Panc1 (cell line): ENCODE measurements around the gene NECTIN4. TPM values are rescaled to one million over a fixed set of nuclear protein-coding genes. Genes with fewer than 3 reads are reported as not detected.

Experiments
- ATAC-seq: fragments of 200-7000 bp; cut with Tn5 transposase; 2 replicates; pipeline ENCODE4 v1.9.1; 2020; ENCODE audit warnings: mild to moderate bottlenecking, moderate library complexity
- BruUV-seq: library from RNA; stranded (reverse); fragments of 400-500 nt; replicated peaks from 2 replicates; lab custom pipeline; 2021; lab: Mats Ljungman, UMichigan
- CTCF ChIA-PET: fragments of 300-600 bp; sonication (Branson Sonifier 250); formaldehyde crosslinking; loops from one replicate; lab custom pipeline; 2022; ENCODE audit warnings: antibody characterized with exemption; lab: Charles Lee
- POLR2A ChIA-PET: fragments of 300-600 bp; sonication (Branson Sonifier 250); formaldehyde crosslinking; loops from one replicate; lab custom pipeline; 2022; ENCODE audit warnings: antibody characterized with exemption; lab: Charles Lee
- DNase-seq: peaks from one replicate; pipeline ENCODE4 v3.0.0-alpha.2; 2010; ENCODE audit warnings: low read depth, low spot score
- H3K27ac ChIP-seq: 2 replicates; pipeline ENCODE4 v1.5.1; 2011; ENCODE audit warnings: mild to moderate bottlenecking, low read length, inconsistent platforms
- H3K27me3 ChIP-seq: fragments of 200-500 bp; sonication (Bioruptor generic); 2 replicates; pipeline ENCODE4 v1.6.0; 2014; ENCODE audit warnings: low read length, inconsistent platforms; ENCODE audit not compliant: control insufficient read depth, insufficient read depth
- H3K36me3 ChIP-seq: fragments of 200-500 bp; sonication (Bioruptor generic); 2 replicates; pipeline ENCODE4 v1.5.1; 2014; ENCODE audit warnings: inconsistent platforms, mild to moderate bottlenecking, low read length, moderate library complexity; ENCODE audit not compliant: control insufficient read depth, insufficient read depth
- H3K4me1 ChIP-seq: 2 replicates; pipeline ENCODE4 v1.5.1; 2011; ENCODE audit warnings: inconsistent platforms, mild to moderate bottlenecking, low read length, moderate library complexity; ENCODE audit not compliant: control insufficient read depth, insufficient read depth
- H3K4me3 ChIP-seq, 2 experiments: 2 replicates each; pipeline ENCODE4 v1.5.1; 2011 to 2012; ENCODE audit warnings: low read depth in 2 of 2, low read length in 2 of 2, mild to moderate bottlenecking in 2 of 2, inconsistent platforms in 1 of 2, moderate library complexity in 1 of 2
- H3K9me3 ChIP-seq: fragments of 200-500 bp; sonication (Bioruptor generic); 2 replicates; pipeline ENCODE4 v1.5.1; 2014; ENCODE audit warnings: low read depth, mild to moderate bottlenecking, inconsistent platforms, low read length, moderate library complexity; ENCODE audit not compliant: control insufficient read depth, insufficient read depth
- POLR2AphosphoS5 ChIP-seq: IDR thresholded peaks from 2 replicates; pipeline ENCODE4 v1.6.1; 2012; ENCODE audit warnings: mild to moderate bottlenecking, low read depth, low read length, moderate library complexity
- REST ChIP-seq, 2 experiments: IDR thresholded peaks; 2 replicates each; pipeline ENCODE4 v1.6.1; 2011 to 2012; ENCODE audit warnings: low read depth in 2 of 2, control low read depth in 1 of 2, low read length in 1 of 2, mild to moderate bottlenecking in 1 of 2, moderate library complexity in 1 of 2; ENCODE audit not compliant: insufficient read depth in 1 of 2
- SIN3A ChIP-seq: IDR thresholded peaks from 2 replicates; pipeline ENCODE4 v1.6.1; 2012; ENCODE audit warnings: low read depth, mild to moderate bottlenecking, low read length, moderate library complexity, borderline replicate concordance; ENCODE audit not compliant: insufficient read depth
- TCF7L2 ChIP-seq: IDR thresholded peaks from 2 replicates; pipeline ENCODE4 v1.6.1; 2011; ENCODE audit warnings: mild to moderate bottlenecking, low read depth, low read length, inconsistent platforms
- in situ Hi-C: cut with HindIII; loops from 2 replicates; pipeline ENCODE4 v1.10.0; 2016; ENCODE audit warnings: low sequenced_read_pairs, low pct_unique_long_range_greater_than_20kb
- intact Hi-C: fragments of 100-400 bp; cut with micrococcal nuclease; formaldehyde crosslinking; loops from one replicate; pipeline ENCODE4 v1.10.0; 2022; ENCODE audit not compliant: unreplicated experiment
- total RNA-seq: library from RNA; stranded (reverse); gene quantifications from one replicate; pipeline ENCODE4 v1.2.1, GENCODE V29; 2021; ENCODE audit not compliant: unreplicated experiment
- TF ChIP-seq, protein P1 (sequence below): fragments of 450-650 bp; IDR thresholded peaks from 2 replicates; pipeline ENCODE4 v1.5.1; 2017; ENCODE audit warnings: mild to moderate bottlenecking

Gene NECTIN4
- total RNA-seq, 1 experiment from 2014 or later = not detected

GRCh38 chr1:161039154-161039545 lies 50.2 kb downstream of the NECTIN4 start:
- BruUV-seq = no TSS peak
- H3K27ac ChIP-seq = peak overlapping the region; percentile 70
- H3K9me3 ChIP-seq = no peaks in the 10 kb centered on the region
- intact Hi-C loops (no loop called here), in situ Hi-C loops (no loop called here)
- ChIA-PET CTCF (no interaction called here), POLR2A (no interaction called here)
- ATAC-seq (no peak), DNase-seq (no peak)
- peak overlapping the region; percentile 68 to 84 for H3K4me3 ChIP-seq
- H3K27me3 ChIP-seq = no peaks in the 10 kb centered on the region
- H3K4me1 ChIP-seq = peaks cover 11% of the 10 kb centered on the region
- TF ChIP-seq, protein P1, sequence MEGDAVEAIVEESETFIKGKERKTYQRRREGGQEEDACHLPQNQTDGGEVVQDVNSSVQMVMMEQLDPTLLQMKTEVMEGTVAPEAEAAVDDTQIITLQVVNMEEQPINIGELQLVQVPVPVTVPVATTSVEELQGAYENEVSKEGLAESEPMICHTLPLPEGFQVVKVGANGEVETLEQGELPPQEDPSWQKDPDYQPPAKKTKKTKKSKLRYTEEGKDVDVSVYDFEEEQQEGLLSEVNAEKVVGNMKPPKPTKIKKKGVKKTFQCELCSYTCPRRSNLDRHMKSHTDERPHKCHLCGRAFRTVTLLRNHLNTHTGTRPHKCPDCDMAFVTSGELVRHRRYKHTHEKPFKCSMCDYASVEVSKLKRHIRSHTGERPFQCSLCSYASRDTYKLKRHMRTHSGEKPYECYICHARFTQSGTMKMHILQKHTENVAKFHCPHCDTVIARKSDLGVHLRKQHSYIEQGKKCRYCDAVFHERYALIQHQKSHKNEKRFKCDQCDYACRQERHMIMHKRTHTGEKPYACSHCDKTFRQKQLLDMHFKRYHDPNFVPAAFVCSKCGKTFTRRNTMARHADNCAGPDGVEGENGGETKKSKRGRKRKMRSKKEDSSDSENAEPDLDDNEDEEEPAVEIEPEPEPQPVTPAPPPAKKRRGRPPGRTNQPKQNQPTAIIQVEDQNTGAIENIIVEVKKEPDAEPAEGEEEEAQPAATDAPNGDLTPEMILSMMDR = no peak
- TF ChIP-seq TCF7L2 = no peak
- TF ChIP-seq REST (IDR thresholded peaks at IDR 0.05; ENCODE audit: insufficient read depth in 1 of 2, low read depth in 2 of 2, low read length in 1 of 2) = no peak
- TF ChIP-seq SIN3A = no peak
- no peak for TF ChIP-seq POLR2AphosphoS5
- peaks cover 9% of the 10 kb centered on the region for H3K36me3 ChIP-seq

DNA sequence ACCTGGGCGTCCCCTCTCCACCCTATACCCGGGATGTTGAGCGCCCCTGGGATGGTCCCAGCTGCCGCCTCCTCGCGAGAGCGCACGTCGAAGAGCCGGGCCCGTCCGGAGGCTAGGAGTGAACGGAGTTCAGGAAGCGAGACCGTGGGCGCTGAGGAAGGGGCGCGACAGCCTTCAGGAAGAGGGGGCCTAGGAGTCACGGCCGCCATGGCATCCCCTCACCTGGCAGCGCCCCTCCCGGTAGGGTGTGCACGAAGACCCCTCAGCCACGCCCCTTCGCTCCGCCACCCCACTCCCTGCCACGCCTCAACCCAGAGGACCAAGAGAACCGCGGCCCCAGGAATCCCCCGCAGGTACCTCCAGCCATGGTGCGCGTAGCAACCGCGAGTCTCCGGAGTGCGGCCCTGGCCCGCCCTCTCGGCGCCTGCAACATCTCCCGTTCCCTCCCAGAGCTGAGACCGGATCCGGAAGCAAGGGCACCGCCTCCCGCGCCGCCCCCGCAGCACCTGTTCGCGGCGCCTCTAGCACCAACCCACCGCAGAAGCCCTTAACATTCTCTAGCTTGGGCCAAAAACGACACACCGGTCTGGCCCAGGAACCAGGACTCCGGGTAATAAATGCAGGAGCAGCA lies 50.7 kb downstream of the NECTIN4 start, which contains the start of gene TSTD1:
Gene TSTD1, minus strand, starts transcription at position 442 of the 631 bp plus-strand sequence. Its CDS starts 75 bp downstream, at position 367.
- Histone ChIP-seq H3K4me1 (peaks cover 12% of the 10 kb centered on the region), H3K4me3 (peak within 1 kb of the TSS; percentile 68 to 84), H3K9me3 (no peaks in the 10 kb centered on the region), H3K27ac (peak within 1 kb of the TSS; percentile 70), H3K27me3 (no peaks in the 10 kb centered on the region), H3K36me3 (peaks cover 9% of the 10 kb centered on the region)
- 0 out of 2 replicates have a peak, but pooled peaks have one; percentile 27 for TF ChIP-seq SIN3A
- TF ChIP-seq TCF7L2 = no peak
- peak; percentile 84 for TF ChIP-seq POLR2AphosphoS5
- in situ Hi-C loops = no loop called here
- CTCF ChIA-PET = interaction anchor here (1.0 kb wide), 1 partner anchor 18 kb away, joined by 7 read pairs; the partner anchor contains the start of gene F11R
- ATAC-seq (peak; percentile 92), DNase-seq (no peak)
- intact Hi-C loops = no loop called here
- POLR2A ChIA-PET = no interaction called here
- BruUV-seq = no TSS peak
